Measurements from ENCODE around the gene ISYNA1. TPM values are rescaled to one million over a fixed set of nuclear protein-coding genes. Genes with fewer than 3 reads are reported as not detected.

The ISYNA1 gene
- total RNA-seq, 1 donor from 2014 or later, result 81.7 TPM

DNA sequence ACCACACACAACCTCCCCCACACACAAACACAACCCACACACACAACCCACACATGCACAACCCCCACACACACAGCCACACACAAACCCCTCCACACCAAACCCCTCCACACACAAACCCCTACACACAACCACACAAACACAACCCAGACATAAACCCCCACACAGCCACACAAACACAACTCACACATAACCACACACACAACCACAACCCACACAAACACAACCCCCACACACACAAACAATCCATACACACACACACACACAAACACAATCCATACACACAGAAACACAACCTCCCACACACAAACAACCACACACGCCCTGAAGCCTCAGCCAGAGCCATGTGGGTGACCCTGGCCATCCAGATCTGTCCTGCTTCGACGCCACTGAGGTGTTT lies 30.0 kb upstream of the ISYNA1 start:
- Histone ChIP-seq H4K20me1 (ENCODE audit: low read depth) (peaks cover 43% of the 10 kb centered on the region), H3K4me1 (no peaks in the 10 kb centered on the region), H3F3A (ENCODE audit: low read depth) (no peaks in the 10 kb centered on the region), H3K79me2 (ENCODE audit: low read depth) (peaks cover 3% of the 10 kb centered on the region), H3K27ac (no peak overlapping the region), H3K9ac (no peak overlapping the region), H2AFZ (replicated peaks) (no peak overlapping the region), H3K4me3 (no peak overlapping the region), H3K4me2 (no peak overlapping the region), H3K27me3 (no peaks in the 10 kb centered on the region), H3K36me3 (no peaks in the 10 kb centered on the region), H3K9me3 (ENCODE audit: low read depth) (no peaks in the 10 kb centered on the region)
- H3K27me3 Mint-ChIP-seq (ENCODE audit: insufficient read depth, low read depth), result no peaks in the 10 kb centered on the region
- DNase-seq (ENCODE audit: low spot score), result no peak
- no peak overlapping the region for H3K27ac Mint-ChIP-seq
- H3K4me3 Mint-ChIP-seq, result no peak overlapping the region
- H3K4me1 Mint-ChIP-seq, result peaks cover 7% of the 10 kb centered on the region
- TF ChIP-seq EZH2 (IDR thresholded peaks at IDR 0.05) (no peak), EZH2phosphoT487 (IDR thresholded peaks at IDR 0.05) (no peak), CTCF (IDR thresholded peaks at IDR 0.05) (no peak)
- no peaks in the 10 kb centered on the region for H3K9me3 Mint-ChIP-seq
- H3K36me3 Mint-ChIP-seq, result peaks cover 2% of the 10 kb centered on the region

DNA sequence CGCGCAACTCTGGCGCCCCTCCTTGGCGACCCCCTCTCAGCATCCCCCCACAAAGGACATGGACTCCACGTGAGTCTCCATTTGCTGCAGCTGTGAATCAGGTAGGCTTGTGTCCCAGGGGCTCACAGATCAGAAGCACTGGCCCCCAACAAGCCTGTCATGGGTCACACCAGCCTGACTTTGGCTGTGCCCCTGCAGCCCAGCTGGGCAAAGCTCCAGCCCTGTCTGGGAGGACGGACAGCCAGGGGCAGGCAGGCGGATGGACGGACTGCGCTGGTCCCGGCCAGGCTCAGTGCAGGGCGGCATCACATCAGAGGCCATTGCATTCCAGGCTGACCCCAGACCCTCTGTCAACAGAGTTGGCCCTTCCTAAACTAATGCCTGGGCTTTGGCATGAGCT lies 28.4 kb upstream of the ISYNA1 start:
- Histone ChIP-seq H3K79me2 (ENCODE audit: low read depth) (peaks cover 3% of the 10 kb centered on the region), H2AFZ (replicated peaks) (no peak overlapping the region), H3K27ac (no peak overlapping the region), H3K4me2 (no peak overlapping the region), H3K27me3 (no peaks in the 10 kb centered on the region), H3K36me3 (no peaks in the 10 kb centered on the region), H3K4me1 (no peaks in the 10 kb centered on the region), H4K20me1 (ENCODE audit: low read depth) (peaks cover 46% of the 10 kb centered on the region), H3K9ac (no peak overlapping the region), H3F3A (ENCODE audit: low read depth) (no peaks in the 10 kb centered on the region), H3K4me3 (no peak overlapping the region), H3K9me3 (ENCODE audit: low read depth) (no peaks in the 10 kb centered on the region)
- H3K36me3 Mint-ChIP-seq, result peaks cover 2% of the 10 kb centered on the region
- no peaks in the 10 kb centered on the region for H3K9me3 Mint-ChIP-seq
- H3K4me1 Mint-ChIP-seq, result peaks cover 12% of the 10 kb centered on the region
- TF ChIP-seq EZH2phosphoT487 (IDR thresholded peaks at IDR 0.05) (no peak), CTCF (IDR thresholded peaks at IDR 0.05) (no peak), EZH2 (IDR thresholded peaks at IDR 0.05) (no peak)
- H3K27ac Mint-ChIP-seq, result no peak overlapping the region
- no peak overlapping the region for H3K4me3 Mint-ChIP-seq
- no peak for DNase-seq (ENCODE audit: low spot score)
- H3K27me3 Mint-ChIP-seq (ENCODE audit: insufficient read depth, low read depth), result no peaks in the 10 kb centered on the region

GRCh38 chr19:18465964-18466339 lies 28.0 kb upstream of the ISYNA1 start:
- no peaks in the 10 kb centered on the region for H3K36me3 ChIP-seq
- H3K4me1 ChIP-seq, result no peaks in the 10 kb centered on the region
- H3K4me2 ChIP-seq, result no peak overlapping the region
- Mint-ChIP-seq H3K4me1 (peaks cover 12% of the 10 kb centered on the region), H3K27ac (no peak overlapping the region), H3K4me3 (no peak overlapping the region), H3K36me3 (peaks cover 2% of the 10 kb centered on the region), H3K27me3 (ENCODE audit: insufficient read depth, low read depth) (no peaks in the 10 kb centered on the region), H3K9me3 (no peaks in the 10 kb centered on the region)
- H3K79me2 ChIP-seq (ENCODE audit: low read depth), result peaks cover 3% of the 10 kb centered on the region
- no peak for DNase-seq (ENCODE audit: low spot score)
- H4K20me1 ChIP-seq (ENCODE audit: low read depth), result peaks cover 46% of the 10 kb centered on the region
- TF ChIP-seq CTCF (IDR thresholded peaks at IDR 0.05), result no peak
- no peak for TF ChIP-seq EZH2 (IDR thresholded peaks at IDR 0.05)
- no peak for TF ChIP-seq EZH2phosphoT487 (IDR thresholded peaks at IDR 0.05)
- H2AFZ ChIP-seq (replicated peaks), result no peak overlapping the region
- no peak overlapping the region for H3K4me3 ChIP-seq
- no peaks in the 10 kb centered on the region for H3K9me3 ChIP-seq (ENCODE audit: low read depth)
- no peaks in the 10 kb centered on the region for H3F3A ChIP-seq (ENCODE audit: low read depth)
- H3K27ac ChIP-seq, result no peak overlapping the region
- no peak overlapping the region for H3K9ac ChIP-seq
- no peaks in the 10 kb centered on the region for H3K27me3 ChIP-seq
